COLO829 (cell line): ENCODE results near the gene SYNJ2.

Experiments
- DNase-seq: peaks from one replicate; pipeline ENCODE4 v3.0.0; 2012; ENCODE audit warnings: low spot score

SYNJ2 gene

GRCh38 chr6:158122048-158122447 lies 140.4 kb downstream of the SYNJ2 start:
- DNase-seq = no peak

GRCh38 chr6:158124288-158124687 lies 142.6 kb downstream of the SYNJ2 start:
- no peak for DNase-seq

GRCh38 chr6:158125271-158125670 lies 143.6 kb downstream of the SYNJ2 start:
- peak; percentile 4 for DNase-seq

GRCh38 chr6:158131926-158132325 lies 150.3 kb downstream of the SYNJ2 start:
- DNase-seq = peak; percentile 13

- DNase-seq = no peak
Observed at GRCh38 chr6:158142789-158143188, 161.1 kb downstream of the SYNJ2 start.

- no peak for DNase-seq
Observed at GRCh38 chr6:158143700-158144099, 162.0 kb downstream of the SYNJ2 start.
